Activated naive CD4-positive, alpha-beta T cell treated with anti-CD3 and anti-CD28 coated beads, Interleukin-2, amount 10 ng/mL, durations not matched to agents 5 hours and 36 hours (primary cell): ENCODE measurements around the gene SYT14. TPM values are rescaled to one million over a fixed set of nuclear protein-coding genes. Genes with fewer than 3 reads are reported as not detected.

Experiments
- total RNA-seq, 2 experiments: library from RNA; stranded (reverse); gene quantifications; one replicate each; pipeline ENCODE4 v1.2.3, GENCODE V29; 2021

Gene SYT14
- total RNA-seq: not detected

DNA sequence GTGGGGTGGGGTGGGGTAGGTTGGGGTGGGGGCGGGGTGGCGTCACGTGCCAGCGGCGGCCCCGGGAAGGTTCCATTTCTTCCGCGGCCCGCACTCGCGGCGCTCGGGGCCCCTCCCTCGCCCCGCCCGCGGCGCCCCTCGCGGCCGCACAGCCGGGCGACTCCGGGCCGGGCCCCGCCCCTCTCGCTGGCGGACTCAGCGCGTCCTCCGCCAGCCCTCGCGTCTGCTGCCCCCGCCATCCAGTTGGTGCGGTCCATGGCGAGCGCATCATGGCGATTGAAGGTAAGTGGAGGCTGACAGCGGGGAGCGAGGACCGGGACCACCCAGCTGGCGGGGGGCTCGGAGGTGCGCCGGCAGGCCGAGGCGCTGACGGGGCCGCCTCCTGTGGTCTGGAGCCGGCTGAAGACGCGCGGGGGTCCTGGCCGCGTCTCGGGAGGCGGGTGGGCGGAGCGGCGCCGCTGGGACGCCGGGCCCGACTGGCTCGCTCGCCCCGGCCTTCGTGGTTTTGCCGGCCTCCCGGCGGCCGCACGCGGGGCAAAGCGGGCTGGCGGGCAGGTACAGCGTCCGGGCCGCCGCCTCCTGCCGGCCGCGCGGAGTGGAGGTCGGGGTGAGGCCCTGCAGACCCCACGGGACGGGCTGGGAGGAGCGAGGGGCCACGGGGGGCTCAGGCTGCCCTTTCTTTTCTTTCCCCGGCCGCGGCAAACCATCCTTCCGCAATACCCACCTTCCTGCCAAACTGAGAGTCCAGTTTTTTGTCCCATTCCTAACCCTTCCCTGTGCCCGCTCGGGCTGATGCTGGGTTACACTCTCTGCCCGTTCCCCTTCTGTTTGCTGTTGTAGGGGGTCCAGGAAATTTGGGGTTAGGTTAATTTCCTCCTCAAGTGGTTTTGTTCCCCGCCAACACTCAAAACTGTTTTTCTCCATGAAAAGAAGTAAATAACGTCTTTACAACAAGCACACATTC is at the start of gene SYT14:
SYT14 (plus strand) TSS at position 222 of the 964 bp plus-strand sequence; CDS start at position 270, 48 bp downstream.

Other genes with a start within 250 kb of the SYT14 start
- gene HSD11B1, start 233.4 kb upstream of the SYT14 start, total RNA-seq: 1 to 10 TPM; 1.2 to 1.6 TPM
- gene TRAF3IP3, start 182.2 kb upstream of the SYT14 start, total RNA-seq: 100 to 1,000 TPM; 463 to 478 TPM
- gene C1orf74, start 153.7 kb upstream of the SYT14 start, total RNA-seq: 1 to 10 TPM; 1.4 to 1.5 TPM
- gene IRF6, start 132.1 kb upstream of the SYT14 start, total RNA-seq: under 1 TPM; 0.53 to 0.86 TPM
- 1 to 10 TPM; 7.4 to 7.7 TPM for gene UTP25, start 110.2 kb upstream of the SYT14 start, total RNA-seq